ENCODE measurements around the gene ACSM6.
"Not testable (repeated sequence)": the region's sequence is repeated elsewhere in the genome, so short reads cannot be mapped to it uniquely, and the experiment has no call there.

ACSM6 gene

GRCh38 chr10:95196046-95196445, 2.0 kb downstream of the ACSM6 start:
- no peak for DNase-seq (ENCODE audit: extremely low read depth, low read depth)
- no peak for TF ChIP-seq CTCF (IDR thresholded peaks at IDR 0.05; ENCODE audit: low read depth, low read length)

GRCh38 chr10:95201736-95202135, 7.7 kb downstream of the ACSM6 start:
- TF ChIP-seq CTCF (IDR thresholded peaks at IDR 0.05; ENCODE audit: low read depth, low read length): peak; percentile 28
- no peak for DNase-seq (ENCODE audit: extremely low read depth, low read depth)

- DNase-seq (ENCODE audit: extremely low read depth, low read depth): not testable (repeated sequence)
Observed at GRCh38 chr10:95202865-95203264, 8.8 kb downstream of the ACSM6 start.

GRCh38 chr10:95208702-95209391, 14.8 kb downstream of the ACSM6 start:
- peak; percentile 34 for TF ChIP-seq CTCF (IDR thresholded peaks at IDR 0.05; ENCODE audit: low read depth, low read length)
- no peak for DNase-seq (ENCODE audit: extremely low read depth, low read depth)

- DNase-seq (ENCODE audit: extremely low read depth, low read depth): no peak
- TF ChIP-seq CTCF (IDR thresholded peaks at IDR 0.05; ENCODE audit: low read depth, low read length): no peak
Observed at GRCh38 chr10:95209509-95210127, 15.6 kb downstream of the ACSM6 start.

- DNase-seq (ENCODE audit: extremely low read depth, low read depth): no peak
- no peak for TF ChIP-seq CTCF (IDR thresholded peaks at IDR 0.05; ENCODE audit: low read depth, low read length)
Observed at GRCh38 chr10:95211606-95212279, 17.7 kb downstream of the ACSM6 start.

- no peak for TF ChIP-seq CTCF (IDR thresholded peaks at IDR 0.05; ENCODE audit: low read depth, low read length)
- DNase-seq (ENCODE audit: extremely low read depth, low read depth): no peak
Observed at GRCh38 chr10:95214369-95214768, 20.3 kb downstream of the ACSM6 start.

Measured in AG09319 (cell line).